Gastrocnemius medialis (tissue), 4 donors: ENCODE results near the gene CEP350. TPM values are rescaled to one million over a fixed set of nuclear protein-coding genes. Genes with fewer than 3 reads are reported as not detected.
A peak's percentile ranks its signal among the peaks of the same experiment; 100 is the strongest.

Experiments used
- ATAC-seq, 2 donors: fragments of 150-250 bp; one replicate each; pipeline ENCODE4 v1.9.1; 2016
- DNase-seq, 2 donors: peaks; one replicate each; pipeline ENCODE4 v3.0.0-alpha.2; 2019
- H3K27ac ChIP-seq, 4 donors: fragments of 200-600 bp; sonication (generic); 1 replicate in 1 of 4; 2 replicates in 3 of 4; pipeline ENCODE4 v1.5.1; 2016 to 2018; ENCODE audit warnings: mild to moderate bottlenecking in 2 of 4, moderate library complexity in 1 of 4
- H3K27me3 ChIP-seq, 3 donors: fragments of 200-600 bp; sonication (generic) in 2 of 3; 1 replicate in 1 of 3; 2 replicates in 2 of 3; pipeline versions ENCODE4 v1.5.1 to v1.6.0; 2016 to 2019; ENCODE audit warnings: mild to moderate bottlenecking in 1 of 3, moderate library complexity in 1 of 3
- H3K36me3 ChIP-seq, 2 donors: fragments of 200-600 bp; sonication (generic) in 1 of 2; one replicate each; pipeline ENCODE4 v1.5.1; 2017 to 2018
- H3K4me1 ChIP-seq, 2 donors: fragments of 200-600 bp; sonication (generic) in 1 of 2; one replicate each; pipeline ENCODE4 v1.5.1; 2016 to 2017; ENCODE audit warnings: mild to moderate bottlenecking in 2 of 2
- H3K4me3 ChIP-seq, 4 donors: fragments of 200-600 bp; sonication (generic) in 3 of 4; 1 replicate in 1 of 4; 2 replicates in 3 of 4; pipeline ENCODE4 v1.5.1; 2016 to 2019; ENCODE audit warnings: mild to moderate bottlenecking in 2 of 4
- H3K9me3 ChIP-seq, 3 donors: fragments of 200-600 bp; sonication (generic) in 2 of 3; 1 replicate in 1 of 3; 2 replicates in 2 of 3; pipeline ENCODE4 v1.5.1; 2016 to 2019
- CTCF ChIP-seq, 5 experiments: fragments of 450-650 bp in 3 of 5; fragments of 200-600 bp in 2 of 5; sonication (generic) in 2 of 5; IDR thresholded peaks in 4 of 5; conservative IDR thresholded peaks in 1 of 5; 1 replicate in 4 of 5; 2 replicates in 1 of 5; pipeline ENCODE4 v1.5.1; 2016 to 2019; ENCODE audit warnings: antibody characterized with exemption in 5 of 5, mild to moderate bottlenecking in 3 of 5, moderate library complexity in 3 of 5
- POLR2A ChIP-seq, 2 donors: fragments of 450-650 bp; IDR thresholded peaks; one replicate each; pipeline ENCODE4 v1.6.1; 2017; ENCODE audit warnings: antibody characterized with exemption in 2 of 2, mild to moderate bottlenecking in 2 of 2, moderate library complexity in 2 of 2
- in situ Hi-C, 4 donors: fragments of 200-750 bp; cut with MboI; loops; one replicate each; pipeline versions ENCODE4 v1.15.0 to v1.8.0; 2017; ENCODE audit warnings: low sequenced_read_pairs in 4 of 4
- intact Hi-C: fragments of 100-400 bp; cut with DNase I; formaldehyde crosslinking; loops from one replicate; pipeline ENCODE4 v1.15.1; 2023; ENCODE audit warnings: low total_unique reads
- total RNA-seq, 4 donors: library from RNA; depleted of rRNA; stranded (reverse); fragments of >200 nt; gene quantifications; one replicate each; pipeline versions ENCODE4 v1.1.0 to v1.2.3, GENCODE V29; 2016

CEP350 gene
- total RNA-seq, 4 donors from 2014 or later: 83.7 to 197 (median 157) TPM

DNA sequence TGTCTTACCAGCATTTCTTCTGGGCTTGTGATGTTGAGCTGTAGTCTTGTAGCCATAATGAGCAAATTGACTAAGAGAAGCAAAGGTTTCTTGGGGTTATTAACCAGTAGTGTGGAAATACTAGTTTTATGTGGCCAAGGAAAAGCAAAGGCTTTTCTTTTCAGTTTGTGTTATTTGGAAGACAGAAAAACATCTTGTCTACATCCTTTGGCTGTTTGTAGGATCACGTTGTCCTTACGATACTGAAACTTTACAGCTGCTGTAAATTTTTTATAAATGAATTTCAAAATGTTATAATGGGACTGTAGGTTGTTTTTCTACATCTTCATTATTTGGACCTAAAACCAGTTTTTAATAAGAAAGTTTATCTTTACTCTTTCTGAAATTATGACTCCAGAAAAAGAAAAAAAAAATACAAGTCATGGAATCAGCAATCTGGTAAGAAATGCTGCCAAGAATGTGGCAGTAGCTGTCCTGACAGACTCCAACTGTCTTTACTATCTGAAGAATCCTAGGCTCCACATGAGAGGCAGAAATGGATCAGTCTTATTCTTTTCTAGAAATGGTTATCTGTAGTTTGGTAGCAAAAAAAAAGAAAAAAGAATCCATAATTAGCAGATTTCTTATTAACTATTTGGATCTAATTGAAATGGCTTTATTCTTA, 158.5 kb downstream of the CEP350 start:
- in situ Hi-C loops: no loop called here
- Histone ChIP-seq H3K27me3 (no peaks in the 10 kb centered on the region), H3K36me3 (peaks cover 0 to 62% of the 10 kb centered on the region in 2 donors), H3K4me1 (no peaks in the 10 kb centered on the region), H3K4me3 (no peak overlapping the region), H3K27ac (no peak overlapping the region), H3K9me3 (no peaks in the 10 kb centered on the region)
- intact Hi-C loops: loop anchor here (1.0 to 5.0 kb wide), 2 partner anchors 64 to 125 kb away; no protein-coding TSS in a partner anchor
- DNase-seq (no peak), ATAC-seq (no peak)
- TF ChIP-seq POLR2A (IDR thresholded peaks at IDR 0.05): no peak
- no peak for TF ChIP-seq CTCF (IDR thresholded peaks at IDR 0.05 in 4 of 5, conservative IDR thresholded peaks at IDR 0.05 in 1 of 5)

DNA sequence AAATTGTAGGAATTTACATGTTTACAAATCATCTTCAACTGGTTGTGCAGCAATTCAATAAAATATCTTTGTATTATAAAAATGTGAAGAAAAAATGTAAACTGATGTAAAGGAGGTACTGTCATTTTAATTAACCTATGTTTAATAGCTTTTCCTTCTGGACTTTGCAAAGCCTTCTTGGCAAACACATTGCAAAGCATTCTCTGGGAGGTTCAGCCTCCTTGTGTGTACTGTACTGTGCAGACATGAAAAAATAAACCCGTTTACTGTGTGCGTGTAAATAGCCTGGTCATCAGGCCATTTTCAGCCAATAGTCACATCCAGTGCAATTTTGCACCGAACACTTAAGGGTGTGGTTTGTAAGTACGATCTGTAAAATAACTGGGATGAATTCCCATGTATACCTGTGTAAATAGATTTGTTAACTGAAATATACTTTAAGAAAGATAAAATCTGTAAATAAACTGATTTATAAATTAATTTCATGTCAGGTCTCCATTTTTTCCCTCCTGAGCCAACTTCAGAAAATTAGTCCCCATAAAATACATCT, 159.9 kb downstream of the CEP350 start:
- Histone ChIP-seq H3K4me1 (no peaks in the 10 kb centered on the region), H3K27me3 (no peaks in the 10 kb centered on the region), H3K9me3 (no peaks in the 10 kb centered on the region), H3K27ac (no peak overlapping the region), H3K4me3 (no peak overlapping the region), H3K36me3 (peaks cover 0 to 50% of the 10 kb centered on the region in 2 donors)
- in situ Hi-C loops: no loop called here
- intact Hi-C loops: loop anchor here (5.0 kb wide), 1 partner anchor 63 kb away; no protein-coding TSS in a partner anchor
- no peak for ATAC-seq
- no peak for TF ChIP-seq POLR2A (IDR thresholded peaks at IDR 0.05)
- no peak for TF ChIP-seq CTCF (IDR thresholded peaks at IDR 0.05 in 4 of 5, conservative IDR thresholded peaks at IDR 0.05 in 1 of 5)
- no peak for DNase-seq

DNA sequence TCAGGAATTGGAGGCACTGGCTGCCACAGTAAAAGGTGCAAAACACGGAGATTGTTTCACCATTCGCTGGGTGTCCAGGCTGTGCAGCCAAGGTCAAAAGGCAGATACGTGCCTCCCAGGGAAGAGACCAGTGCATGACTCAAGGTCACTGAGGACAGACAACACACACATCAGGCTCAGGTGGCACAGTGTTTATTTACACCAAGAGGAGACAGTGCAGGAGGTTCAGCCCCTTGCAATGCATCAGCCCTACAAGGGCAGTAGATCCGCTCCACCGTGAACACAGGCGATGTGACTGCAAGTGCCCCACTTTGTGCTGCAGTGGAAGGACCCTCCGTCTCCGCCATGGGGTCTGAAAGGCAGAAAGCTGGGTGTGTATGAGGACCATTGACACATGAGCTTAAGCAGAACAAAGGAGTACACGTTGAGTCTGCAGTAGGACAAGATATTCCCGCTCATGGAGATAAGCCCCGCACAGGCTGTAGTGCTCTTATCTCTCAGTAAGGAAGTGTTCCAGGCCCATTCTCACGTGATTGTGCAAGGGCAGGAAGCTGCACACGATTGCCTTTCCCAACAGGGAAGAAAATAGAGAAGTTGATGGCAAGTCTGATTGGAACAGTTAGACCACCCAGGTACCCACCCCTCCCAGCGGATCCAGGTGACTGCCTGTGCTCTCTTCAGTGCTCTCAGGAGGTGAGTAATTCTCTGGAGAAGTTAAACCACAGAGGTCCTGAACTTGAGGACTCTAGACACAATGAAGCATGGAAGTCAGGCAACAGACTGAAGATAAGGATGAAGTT, 162.6 kb downstream of the CEP350 start:
- no peak for DNase-seq
- no peak overlapping the region for H3K27ac ChIP-seq
- H3K27me3 ChIP-seq: no peaks in the 10 kb centered on the region
- no peaks in the 10 kb centered on the region for H3K4me1 ChIP-seq
- H3K36me3 ChIP-seq: peaks cover 0 to 23% of the 10 kb centered on the region in 2 donors
- no peak for TF ChIP-seq POLR2A (IDR thresholded peaks at IDR 0.05)
- no peak for TF ChIP-seq CTCF (IDR thresholded peaks at IDR 0.05 in 4 of 5, conservative IDR thresholded peaks at IDR 0.05 in 1 of 5)
- intact Hi-C loops: no loop called here
- ATAC-seq: peak; percentile 39 to 46
- no peak overlapping the region for H3K4me3 ChIP-seq
- in situ Hi-C loops: no loop called here
- H3K9me3 ChIP-seq: no peaks in the 10 kb centered on the region

- Histone ChIP-seq H3K27ac (no peak overlapping the region), H3K9me3 (no peaks in the 10 kb centered on the region), H3K4me3 (no peak overlapping the region), H3K27me3 (no peaks in the 10 kb centered on the region), H3K36me3 (peaks cover 0 to 17% of the 10 kb centered on the region in 2 donors), H3K4me1 (no peaks in the 10 kb centered on the region)
- intact Hi-C loops (no loop called here), in situ Hi-C loops (no loop called here)
- TF ChIP-seq CTCF (IDR thresholded peaks at IDR 0.05 in 4 of 5, conservative IDR thresholded peaks at IDR 0.05 in 1 of 5) (no peak), POLR2A (IDR thresholded peaks at IDR 0.05) (no peak)
- ATAC-seq (no peak), DNase-seq (no peak)
Observed at GRCh38 chr1:180117764-180118116, 163.1 kb downstream of the CEP350 start.
